ENCODE results near the gene AGK. TPM values are rescaled to one million over a fixed set of nuclear protein-coding genes. Genes with fewer than 3 reads are reported as not detected.
"Not testable (repeated sequence)": the region's sequence is repeated elsewhere in the genome, so short reads cannot be mapped to it uniquely, and the experiment has no call there.

AGK gene
- total RNA-seq, 1 donor from 2014 or later: 31.9 TPM

DNA sequence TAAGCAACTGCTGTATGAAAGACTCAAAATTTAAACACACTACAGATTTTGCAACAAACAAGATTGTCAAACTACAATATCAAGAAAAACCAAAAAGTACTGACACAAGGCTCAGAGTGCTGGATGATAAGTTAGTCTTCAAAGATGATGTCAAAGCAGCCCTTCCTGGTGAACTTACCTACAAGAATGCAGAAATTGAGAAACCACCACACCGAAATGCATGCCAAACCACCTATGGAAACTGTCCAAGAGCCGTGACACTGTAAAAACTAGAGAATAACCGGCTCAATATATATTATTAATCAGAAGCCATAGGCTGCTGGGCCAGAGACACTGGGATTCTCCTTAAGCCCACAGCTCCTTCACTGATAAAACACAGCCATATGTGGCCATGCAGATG is 125.4 kb downstream of the AGK start:
- DNase-seq (ENCODE audit: low read depth): no peak

DNA sequence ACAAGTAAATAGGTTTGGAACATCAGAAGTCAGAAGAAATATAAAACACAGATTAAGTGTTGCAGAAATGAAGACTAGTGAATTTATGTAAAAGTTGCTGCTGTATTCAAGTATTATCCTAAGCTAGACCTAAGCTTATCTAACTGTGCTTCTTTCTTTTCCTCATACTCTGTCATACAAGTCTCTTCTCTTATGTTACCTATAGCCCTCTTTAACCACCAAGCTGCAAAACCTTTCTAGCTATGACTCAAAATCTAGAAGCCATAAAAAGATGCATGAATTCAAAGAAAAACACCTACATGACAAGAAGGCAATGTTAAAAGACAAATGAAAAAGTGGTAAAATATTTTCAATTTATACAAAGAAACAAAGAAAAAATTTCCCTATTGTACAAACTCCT is 127.8 kb downstream of the AGK start:
- DNase-seq (ENCODE audit: low read depth): no peak

DNA sequence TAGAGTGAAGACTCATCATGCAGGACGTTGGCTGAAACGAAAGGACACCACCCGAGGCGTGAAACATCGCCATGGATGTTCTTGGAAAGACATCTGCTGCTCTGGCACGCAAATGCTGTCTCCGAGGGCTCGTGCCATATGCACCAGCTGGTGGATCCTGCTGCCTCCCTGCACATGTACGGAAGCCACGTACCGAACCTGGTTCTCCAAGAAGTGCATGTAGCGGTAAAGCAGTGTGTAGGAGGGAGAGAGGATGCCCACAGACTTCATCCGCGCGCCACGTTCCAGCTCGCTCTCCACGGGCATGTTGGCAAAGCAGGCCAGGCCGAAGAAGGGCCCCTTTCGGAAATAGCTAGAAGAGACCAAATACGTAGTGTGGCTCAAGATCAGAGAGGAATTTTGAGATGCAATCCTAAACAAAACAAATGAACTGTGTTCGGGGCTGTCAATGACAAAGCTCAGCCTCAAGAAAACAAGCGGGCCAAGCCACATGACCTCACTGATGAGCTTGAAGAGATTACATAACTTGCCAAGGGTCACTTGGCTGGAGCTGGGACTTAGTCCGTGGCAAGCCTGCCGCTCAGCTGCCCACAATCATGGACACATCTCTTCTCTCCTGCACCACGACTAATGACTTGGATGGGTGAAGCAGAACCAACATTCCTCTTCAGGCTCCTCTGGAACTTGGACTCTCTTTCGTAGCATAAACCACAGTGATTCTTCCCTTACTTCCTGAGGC is 134.2 kb downstream of the AGK start:
- DNase-seq (ENCODE audit: low read depth): peak; percentile 76

DNA sequence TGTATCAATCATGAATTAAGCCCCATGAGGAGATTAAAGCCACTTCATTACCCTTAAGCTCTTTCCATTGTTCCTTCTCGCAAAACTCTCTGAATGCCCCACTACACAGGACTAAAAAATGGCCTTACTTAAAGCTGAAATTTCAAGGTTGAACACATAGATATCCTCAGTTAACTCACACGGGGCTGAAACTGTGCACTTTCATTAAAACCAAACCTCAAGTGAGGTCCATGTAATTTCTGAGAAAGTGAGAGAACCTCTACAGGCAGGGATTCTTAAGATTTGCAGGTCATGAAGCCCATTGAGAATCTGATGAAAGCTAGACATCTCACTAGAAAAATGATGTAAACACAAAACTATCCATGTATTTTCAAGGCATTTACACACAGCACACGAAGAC is 134.9 kb downstream of the AGK start:
- no peak for DNase-seq (ENCODE audit: low read depth)

DNA sequence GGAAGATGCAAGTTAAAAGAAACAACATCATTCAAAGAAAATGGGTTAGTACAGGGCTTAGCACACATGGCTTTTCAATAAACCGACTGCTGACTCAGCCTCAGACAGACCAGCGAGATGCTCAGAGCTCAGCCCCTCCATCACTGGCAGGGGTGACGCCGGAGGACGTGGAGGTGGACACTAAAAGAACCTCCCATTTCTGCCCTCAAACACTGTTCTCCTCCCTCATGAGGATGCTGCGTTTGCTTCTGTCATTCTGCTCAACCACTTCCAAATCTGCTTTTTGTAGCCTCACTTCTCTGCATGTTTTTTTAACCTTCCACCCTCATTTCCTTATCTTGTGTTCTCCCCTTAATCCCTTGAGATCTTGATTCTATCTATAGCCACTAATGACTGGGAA is 135.5 kb downstream of the AGK start:
- no peak for DNase-seq (ENCODE audit: low read depth)

DNA sequence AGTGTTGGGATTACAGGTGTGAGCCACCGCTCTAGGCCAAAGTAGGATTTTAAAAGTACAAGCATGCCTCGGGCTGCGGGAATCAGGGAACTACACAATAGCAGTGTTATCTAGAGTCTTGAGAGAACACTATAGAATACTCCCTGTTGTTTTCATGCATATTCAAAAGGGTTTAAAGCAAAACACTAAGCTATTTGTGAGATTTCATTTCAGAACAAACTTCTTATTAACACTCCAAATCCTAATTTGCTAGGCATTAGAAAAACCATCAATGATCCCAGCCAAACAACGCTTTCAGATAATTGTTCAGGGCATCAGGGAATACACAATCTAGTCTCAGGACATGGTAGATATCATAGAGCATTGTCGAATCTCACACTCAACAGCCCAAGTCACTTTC is 136.8 kb downstream of the AGK start:
- DNase-seq (ENCODE audit: low read depth): no peak

DNA sequence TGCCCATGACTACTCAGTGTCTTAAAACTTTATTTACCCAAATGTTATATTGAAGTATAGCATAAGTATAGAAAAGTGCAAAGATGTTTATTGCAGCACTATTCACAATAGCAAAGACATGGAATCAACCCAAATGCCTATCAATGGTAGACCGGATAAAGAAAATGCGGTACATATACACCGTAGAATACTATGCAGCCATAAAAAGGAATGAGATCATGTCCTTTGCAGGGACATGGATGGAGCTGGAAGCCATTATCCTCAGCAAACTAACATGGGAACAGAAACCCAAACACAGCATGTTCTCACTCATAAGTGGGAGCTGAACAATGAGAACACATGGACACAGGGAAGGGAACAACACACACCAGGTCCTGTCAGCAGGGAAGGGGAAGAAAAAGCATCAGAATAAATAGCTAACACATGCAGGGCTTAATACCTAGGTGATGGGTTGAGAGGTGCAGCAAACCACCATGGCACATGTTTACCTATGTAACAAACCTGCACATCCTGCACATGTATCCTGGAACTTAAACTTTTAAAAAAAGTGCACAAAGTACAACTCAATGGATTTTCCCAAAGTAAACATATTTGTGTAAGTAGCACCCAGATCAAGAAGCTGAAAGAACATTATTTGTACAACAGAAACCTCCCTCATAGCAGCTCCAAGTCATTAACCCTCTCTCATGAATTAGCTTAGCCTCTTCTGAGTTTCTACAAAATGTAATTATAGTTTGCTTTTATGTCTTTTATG is 138.0 kb downstream of the AGK start:
- not testable (repeated sequence) for DNase-seq (ENCODE audit: low read depth)

DNA sequence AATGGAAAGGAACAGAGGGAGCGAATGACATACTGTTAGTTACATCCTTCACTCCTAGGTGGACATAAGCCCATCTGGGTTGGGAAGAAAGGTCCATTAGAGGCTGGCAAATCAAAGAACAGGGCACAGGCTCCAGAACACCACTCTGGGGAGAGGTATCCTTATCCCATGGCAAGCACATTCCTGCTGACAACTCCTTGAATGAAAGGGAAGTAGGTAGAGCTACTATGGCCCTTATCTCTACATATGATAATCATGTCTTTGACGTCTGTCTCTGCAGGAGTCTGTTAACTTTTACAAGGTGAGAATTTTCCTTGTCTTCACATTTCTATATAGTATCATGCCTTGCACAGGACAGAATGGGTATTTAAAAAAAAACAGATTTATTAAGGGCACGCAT is 140.3 kb downstream of the AGK start:
- no peak for DNase-seq (ENCODE audit: low read depth)

DNA sequence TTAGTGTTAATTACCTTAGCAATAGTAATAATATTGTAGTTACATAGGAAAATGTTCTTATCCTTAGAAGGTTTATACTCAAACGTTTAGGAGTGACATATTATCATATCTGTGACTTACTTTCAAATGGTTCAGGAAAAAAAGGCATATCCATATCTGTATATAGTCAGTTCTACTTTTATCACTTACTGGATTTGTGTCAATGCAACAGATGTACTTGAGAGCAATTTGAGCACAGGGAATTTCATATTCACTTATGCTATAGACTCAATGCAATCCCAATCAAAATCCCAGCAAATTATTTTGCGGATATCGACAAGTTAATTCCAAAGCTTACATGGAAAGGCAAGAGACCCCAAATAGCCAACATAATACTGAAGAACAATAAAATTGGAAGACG is 140.8 kb downstream of the AGK start:
- DNase-seq (ENCODE audit: low read depth): no peak

DNA sequence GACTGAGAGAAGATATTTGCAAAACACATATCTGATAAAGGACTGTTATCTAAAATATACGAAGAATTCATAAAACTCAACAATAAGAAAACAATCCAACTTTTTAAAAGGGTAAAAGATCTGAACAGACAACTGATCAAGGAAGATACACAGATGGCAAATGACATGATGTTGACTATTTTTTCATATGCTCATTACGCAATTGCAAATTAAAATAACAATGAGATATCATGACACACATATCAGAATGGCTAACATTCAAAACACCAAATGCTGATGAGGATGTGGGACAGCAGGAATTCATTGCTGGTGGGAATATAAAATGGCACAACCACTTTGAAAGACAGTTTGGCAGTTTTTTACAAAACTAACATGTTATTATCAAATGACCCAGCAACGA is 141.9 kb downstream of the AGK start:
- no peak for DNase-seq (ENCODE audit: low read depth)

DNA sequence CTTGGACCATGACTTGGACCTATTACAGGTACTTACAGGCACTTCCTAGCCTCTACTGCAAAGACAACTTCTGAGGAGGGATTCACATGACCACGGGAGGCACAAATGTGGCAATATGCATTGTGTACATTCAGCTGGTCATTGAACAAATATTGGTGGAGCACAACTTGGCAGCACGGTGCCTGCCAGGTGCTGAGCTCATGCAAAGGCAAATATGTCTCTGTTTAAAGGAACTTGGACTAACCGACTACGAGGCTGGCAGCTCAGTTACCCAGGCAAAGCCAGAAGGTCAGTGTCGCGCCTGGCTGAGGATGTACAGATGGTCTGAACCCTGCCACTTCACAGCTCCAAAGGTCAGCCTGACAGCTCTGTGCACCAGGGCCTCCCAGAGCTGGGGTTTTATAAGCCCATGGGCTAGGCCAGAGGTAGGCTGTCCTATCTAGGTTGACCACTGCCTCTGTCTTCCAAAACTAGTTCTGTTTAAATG is 144.6 kb downstream of the AGK start:
- peak; percentile 18 for DNase-seq (ENCODE audit: low read depth)

DNA sequence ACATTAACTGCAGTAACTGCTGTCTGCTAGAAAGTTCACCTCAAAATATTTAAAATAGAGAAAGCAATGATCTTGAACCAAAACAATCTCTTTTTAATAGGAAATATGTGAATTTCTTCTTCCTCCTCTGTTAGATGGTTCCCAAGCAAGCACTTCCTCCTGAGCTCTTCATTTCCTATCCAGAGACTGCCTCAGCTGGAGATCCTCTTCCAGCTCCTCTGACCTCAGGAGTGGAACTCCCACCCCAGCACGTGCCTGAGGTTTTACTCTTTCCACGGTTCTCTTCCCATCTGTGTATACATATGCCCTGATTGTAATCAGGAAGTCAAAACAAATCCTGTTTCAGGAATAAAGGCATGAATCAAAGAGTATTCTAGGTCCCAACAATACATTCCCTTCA is 145.1 kb downstream of the AGK start:
- DNase-seq (ENCODE audit: low read depth): no peak

DNA sequence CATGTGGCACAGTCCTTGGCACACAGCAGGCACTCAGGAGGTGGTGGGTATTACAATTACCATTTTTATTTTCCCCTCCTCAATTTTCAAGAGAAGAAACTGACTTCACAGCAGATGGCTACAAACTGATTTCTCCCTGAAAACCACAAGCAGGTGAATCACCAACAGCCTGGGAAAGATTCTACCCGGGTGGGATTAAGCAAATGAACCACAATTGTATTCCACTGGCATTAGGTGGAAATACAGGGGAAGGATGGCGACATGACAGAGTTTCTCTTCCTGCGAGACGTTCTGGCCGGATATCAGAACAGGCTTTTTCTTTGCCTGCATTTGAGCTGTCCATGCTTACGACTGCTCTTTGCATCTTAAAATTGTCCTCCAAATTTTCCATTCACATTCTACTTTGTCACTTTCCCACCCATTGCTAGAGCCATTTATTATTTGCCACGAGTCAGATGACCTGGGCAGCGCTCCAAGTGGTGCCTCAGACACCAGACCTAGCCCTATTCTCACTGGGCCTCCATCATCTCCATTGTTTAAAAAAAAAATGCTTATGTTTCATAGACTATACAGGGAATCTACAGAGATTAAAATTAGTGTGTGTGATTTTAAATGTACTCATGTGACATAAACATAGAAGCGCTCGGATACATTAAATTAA is 146.1 kb downstream of the AGK start:
- peak; percentile 88 for DNase-seq (ENCODE audit: low read depth)

DNA sequence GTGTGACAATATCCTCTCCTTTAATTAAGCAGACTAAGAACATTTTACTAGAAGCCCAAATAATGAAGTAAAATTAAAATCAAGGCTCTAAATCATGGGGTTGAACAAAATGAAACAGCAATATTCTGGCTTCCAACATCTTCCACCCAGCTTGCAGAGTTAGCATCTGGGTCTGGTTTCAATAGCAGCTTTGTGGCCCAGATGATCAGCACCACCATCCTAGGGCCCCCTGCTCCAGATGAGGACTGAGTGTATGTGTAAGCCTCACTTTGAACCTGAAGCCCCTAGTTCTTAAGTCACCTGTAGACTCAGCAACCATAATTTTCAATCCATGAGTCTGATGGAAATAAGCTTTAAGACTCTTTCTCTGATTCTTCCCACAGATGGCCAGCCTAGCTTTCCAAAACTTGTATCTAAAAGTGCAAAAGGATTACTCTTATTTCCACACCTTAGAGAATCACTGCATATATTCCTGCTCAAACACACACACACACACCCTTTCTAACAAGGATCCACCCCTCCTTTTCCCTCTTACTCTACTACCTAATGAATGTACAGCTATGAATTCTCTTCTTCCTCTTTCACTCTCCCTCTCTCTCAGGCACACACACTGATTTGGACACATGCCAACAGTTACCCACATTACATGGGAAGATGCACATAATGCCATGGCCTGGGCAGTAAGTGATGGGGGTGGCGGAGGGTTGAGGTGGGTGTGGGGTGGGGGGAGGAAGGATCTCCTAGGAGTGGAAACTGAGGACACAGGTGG is 147.2 kb downstream of the AGK start:
- DNase-seq (ENCODE audit: low read depth): no peak

DNA sequence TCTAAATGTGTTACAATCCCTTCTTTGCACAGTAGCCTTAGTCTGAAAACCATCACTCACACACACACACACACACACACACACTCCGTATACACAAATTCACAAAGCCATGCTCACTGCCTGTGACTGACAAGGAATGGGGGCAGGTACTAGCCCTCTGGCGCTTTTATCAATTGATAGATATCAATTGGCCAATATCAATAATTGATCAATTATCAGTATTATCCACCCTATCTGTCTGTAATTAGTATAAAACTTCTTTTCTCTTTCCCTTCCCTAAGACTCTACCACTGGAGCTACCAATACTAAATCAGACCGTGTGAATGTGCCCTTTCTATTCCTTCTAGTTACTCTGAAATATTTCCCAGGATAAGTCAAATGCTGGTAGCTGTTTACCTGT is 148.7 kb downstream of the AGK start:
- no peak for DNase-seq (ENCODE audit: low read depth)

DNA sequence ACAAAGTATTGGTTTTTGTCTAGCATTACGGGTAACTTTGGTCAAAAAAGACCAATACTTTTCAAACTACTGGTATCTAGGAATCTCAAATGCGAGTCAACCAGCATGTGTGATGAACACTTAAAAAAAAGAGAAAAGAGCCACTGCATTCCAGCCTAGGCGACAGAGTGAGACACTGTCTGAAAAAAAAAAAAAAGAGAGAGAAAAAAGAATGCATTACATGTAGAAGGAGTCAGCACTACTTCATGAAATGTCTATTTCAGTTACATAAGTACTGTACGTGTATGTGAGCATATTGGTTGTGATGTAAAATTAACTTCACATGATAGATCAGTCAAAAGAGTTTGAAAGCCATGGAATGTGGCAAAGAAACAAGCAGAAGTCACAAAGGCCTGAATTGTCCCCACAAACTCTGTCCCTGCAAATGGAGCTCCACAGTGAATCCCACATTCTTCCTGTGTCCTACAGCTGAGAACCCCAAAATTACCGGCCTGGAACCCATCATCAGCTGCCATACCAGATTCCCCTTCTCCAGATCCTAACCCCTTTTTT is 149.2 kb downstream of the AGK start:
- peak; percentile 25 for DNase-seq (ENCODE audit: low read depth)

DNA sequence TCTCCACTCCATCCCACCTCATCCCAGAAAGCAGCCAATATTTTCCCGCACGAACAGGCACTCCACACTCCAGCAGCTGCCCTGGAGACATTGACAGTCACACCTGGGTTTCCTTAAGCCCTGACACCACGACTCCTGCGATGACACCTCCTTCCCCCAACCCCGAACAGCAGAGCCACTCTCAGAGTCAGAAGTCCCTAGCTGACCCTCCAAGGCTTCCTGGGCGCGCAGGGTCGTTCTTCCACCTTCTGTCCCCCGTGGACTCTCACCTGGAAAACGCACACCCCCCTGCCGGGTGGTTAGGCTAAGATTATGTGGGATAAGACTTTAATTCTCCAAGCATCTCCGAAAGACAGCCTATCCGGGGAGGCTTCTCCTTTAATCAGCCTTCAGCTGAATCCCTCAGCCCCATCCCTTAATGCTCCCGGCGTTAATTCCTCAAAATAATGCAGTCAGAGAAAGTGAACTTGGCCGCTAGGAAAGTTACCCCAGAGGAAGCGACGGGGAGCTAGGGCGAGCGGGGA is 149.7 kb downstream of the AGK start:
- DNase-seq (ENCODE audit: low read depth): no peak

DNA sequence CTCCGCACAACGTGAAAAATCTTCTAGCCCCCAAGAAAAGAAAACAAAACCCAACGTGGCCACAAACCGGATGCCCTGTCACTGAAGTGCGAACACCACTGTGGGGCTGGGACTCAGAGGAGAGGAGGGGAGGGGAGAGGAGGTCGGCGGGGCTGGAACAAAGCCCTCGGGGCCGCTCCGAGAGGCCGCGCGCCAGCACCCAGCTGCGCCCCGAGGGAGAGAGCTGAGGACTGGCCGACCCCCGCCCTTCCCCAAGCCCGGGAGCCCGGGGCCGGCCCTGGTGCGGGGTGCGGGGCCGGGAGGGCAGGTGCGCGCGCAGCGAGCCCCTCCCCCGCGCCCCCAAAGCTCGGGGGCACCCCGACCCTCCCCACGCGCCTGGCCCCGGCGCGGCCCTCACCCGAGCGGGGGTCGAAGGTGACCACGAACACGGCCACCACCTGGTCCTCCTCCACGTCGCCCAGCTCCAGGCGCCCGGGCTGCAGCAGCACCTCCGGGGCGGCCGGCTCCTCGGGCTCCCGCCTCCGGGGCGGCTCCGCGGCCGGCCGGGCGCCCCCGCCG is 150.4 kb downstream of the AGK start:
- DNase-seq (ENCODE audit: low read depth): no peak

DNA sequence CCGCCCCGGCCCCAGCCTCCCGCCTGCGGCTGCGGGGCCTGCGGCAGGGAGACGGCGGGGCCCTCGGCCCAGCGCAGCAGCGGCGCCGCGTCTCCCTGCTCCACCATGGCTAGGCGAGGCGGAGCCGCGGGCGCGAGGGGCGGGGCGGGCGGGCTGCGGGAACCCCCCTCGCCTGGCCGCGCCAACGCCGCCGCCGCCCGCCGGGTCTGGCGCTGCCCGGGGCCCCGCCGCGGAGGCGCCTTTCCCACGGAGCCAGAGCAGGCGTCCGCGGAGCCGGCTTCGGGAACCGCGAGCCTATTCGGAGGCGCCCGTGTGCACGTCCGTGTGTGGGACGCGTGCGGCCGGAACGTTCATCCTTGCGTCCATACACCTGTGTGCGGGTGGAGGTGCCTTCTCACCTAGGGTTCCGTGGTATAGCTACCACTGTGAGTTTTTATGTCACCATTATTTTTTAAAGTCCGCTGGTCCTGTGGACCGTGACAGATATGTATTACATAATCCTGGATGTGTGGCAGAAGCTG is 150.9 kb downstream of the AGK start, which contains the start of gene DENND11:
DENND11 (minus strand) TSS at position 120 of the 521 bp plus-strand sequence; CDS start at position 107, 13 bp downstream.
- peak; percentile 21 for DNase-seq (ENCODE audit: low read depth)

DNA sequence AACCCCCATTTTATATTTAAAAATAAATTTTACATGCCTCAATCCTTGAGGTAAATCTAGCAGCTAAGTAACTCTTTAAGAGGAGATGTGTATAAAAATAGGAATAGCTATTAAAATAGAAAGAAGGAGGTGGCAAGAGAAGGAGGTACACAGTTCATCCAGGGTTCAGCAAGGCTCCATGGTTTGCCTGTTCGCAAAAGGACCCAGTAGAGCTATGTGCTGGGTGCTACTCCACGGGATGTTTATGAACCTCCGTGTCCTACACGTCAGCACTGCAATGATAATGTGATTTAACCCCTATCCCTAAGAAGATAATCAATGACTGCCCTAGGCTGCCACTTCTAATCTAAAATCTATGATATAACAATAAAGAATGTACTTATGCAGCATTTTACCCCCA is 151.7 kb downstream of the AGK start:
- no peak for DNase-seq (ENCODE audit: low read depth)

DNA sequence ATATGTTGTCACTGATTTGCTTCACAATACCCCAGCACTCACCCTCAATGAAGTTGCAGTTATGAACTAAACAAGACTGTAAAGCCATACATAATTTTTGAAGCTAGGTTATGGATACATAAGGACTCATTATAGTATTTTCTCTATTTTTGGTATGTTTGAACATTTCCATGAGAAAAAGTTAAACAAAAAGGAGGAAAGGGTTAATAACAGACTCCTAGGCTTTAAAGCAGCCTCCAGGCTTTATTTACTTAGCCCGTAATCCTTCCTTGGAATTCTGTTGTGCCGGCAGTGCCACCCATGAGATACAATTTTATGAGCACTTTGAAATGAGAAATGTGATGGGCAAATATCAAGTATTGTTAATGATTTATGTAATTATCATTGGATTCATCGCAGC is 152.9 kb downstream of the AGK start:
- no peak for DNase-seq (ENCODE audit: low read depth)
